Prostate gland (tissue), 2 donors: ENCODE data around the gene NLGN4X.

Experiments
- CTCF ChIP-seq, 4 experiments: fragments of 200-600 bp in 2 of 4; fragments of 450-650 bp in 2 of 4; sonication (generic) in 2 of 4; IDR thresholded peaks; 1 replicate in 3 of 4; 2 replicates in 1 of 4; pipeline ENCODE4 v1.5.1; 2016 to 2019; ENCODE audit warnings: antibody characterized with exemption in 4 of 4, mild to moderate bottlenecking in 2 of 4, moderate library complexity in 2 of 4
- POLR2AphosphoS5 ChIP-seq: sonication (generic); formaldehyde crosslinking; IDR thresholded peaks from one replicate; pipeline ENCODE4 v1.6.1; 2017; ENCODE audit warnings: antibody characterized with exemption

DNA sequence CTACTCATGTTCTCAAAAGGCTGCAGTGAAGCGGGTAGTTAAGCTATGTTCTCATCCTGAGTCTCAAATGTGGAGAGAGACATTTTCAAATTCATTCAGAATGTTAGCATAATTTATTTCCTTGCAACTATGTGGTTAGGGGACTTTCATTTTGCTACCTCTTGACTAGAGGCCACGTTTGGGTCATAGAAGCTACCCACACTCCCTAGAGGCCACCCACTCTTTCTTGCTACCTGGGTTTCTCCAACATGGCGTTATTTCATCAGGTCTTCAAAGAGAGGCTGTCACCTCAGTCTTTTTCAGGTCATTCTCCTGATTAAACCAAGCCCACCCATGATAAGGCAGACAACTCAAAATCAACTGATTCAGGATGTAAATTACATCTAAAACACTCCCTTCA, 34.3 kb upstream of the NLGN4X start:
- TF ChIP-seq CTCF (IDR thresholded peaks at IDR 0.05): no peak
- TF ChIP-seq POLR2AphosphoS5: no peak
